GM18951 (cell line): ENCODE data around the gene SLC6A8.
"Not testable (repeated sequence)": the region's sequence is repeated elsewhere in the genome, so short reads cannot be mapped to it uniquely, and the experiment has no call there.

Experiments used
- POLR2A ChIP-seq: IDR thresholded peaks from 4 replicates; pipeline ENCODE4 v1.6.1; 2011; ENCODE audit warnings: mild to moderate bottlenecking; ENCODE audit not compliant: insufficient read length, insufficient read depth; ENCODE audit errors: extremely low read depth
- in situ Hi-C: fragments of 300-500 bp; cut with MboI; formaldehyde crosslinking; loops from one replicate; pipeline ENCODE4 v1.12.0; 2022; ENCODE audit warnings: low sequenced_read_pairs, mixed read lengths, inconsistent platforms; ENCODE audit not compliant: unreplicated experiment

SLC6A8 gene

DNA sequence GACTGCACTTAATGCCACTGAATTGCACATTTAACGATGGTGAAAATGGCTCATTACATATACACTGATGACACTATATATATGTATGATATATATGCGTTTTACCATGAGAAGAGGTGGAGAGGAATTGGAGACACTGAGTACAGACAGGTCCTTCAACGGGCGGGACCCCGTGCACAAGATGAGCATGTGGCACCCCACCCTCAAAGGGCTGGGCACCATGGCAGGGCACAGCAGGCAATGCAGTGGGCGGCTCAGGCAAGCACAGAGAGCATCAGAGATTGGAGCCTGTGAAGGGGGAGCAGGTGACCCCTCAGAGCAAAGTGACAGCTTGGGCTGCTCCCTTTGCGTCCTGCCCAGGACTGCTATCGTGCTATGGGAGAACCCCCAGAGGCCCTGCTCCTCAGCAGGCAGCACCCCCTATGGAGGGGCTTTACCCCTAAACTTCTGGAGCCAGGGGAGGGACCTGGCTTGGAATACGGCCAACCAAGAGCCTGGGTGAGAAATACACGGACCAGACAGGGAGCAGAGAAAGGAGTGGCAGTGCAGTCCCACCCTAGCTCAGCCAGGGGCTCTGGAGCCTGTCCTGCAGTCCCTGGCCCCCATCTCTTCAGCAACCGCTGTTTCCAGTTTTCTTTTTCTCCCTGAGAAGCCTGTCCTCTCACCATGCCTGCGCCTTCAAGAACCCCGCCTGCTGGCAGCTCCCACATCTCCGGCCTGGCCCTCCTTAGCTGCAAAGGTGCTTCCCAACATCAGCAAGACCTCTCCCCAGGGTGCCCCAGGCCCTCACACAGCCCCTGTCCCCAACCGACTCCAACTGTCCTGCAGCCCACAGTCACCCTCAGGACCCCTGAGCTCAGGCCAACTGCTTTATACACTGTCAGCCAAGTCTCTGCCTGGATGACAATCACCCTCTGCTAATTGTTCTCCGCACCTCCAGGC is 10.5 kb downstream of the SLC6A8 start:
- in situ Hi-C loops, result no loop called here
- TF ChIP-seq POLR2A, result no peak

- in situ Hi-C loops, result not testable (repeated sequence)
Measured at GRCh38 chrX:153699210-153699783, 11.6 kb downstream of the SLC6A8 start.

DNA sequence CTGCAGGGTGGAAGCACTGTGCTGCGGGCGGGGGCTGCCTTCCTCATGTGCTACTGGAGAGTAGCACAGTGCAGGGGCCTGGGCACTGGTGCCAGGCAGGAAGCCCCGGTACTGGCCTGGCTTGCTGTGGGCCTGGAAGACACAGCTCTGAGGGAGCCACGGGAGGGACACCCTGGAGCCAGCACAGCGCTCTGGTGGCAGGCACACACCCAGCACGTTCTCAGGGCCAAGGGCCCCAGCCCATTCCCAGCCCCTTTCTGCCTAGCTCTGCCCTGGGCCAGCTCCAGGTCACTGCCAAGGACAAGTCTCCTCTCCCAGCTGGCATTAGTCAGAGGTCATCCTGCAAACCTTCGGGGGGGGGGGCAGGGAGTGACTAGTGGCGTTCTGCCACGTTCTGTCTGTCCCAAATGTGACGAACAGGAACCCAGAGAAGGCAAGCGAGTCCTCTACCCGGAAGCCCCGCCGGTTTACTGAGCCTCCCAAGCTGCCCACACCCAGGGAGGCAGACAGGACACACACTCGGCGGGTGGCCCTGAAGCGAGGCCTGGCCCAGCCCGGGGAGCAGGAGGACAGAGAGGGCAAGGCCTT is 12.2 kb downstream of the SLC6A8 start:
- in situ Hi-C loops, result not testable (repeated sequence)

GRCh38 chrX:153700376-153700945 is 12.7 kb downstream of the SLC6A8 start:
- in situ Hi-C loops, result no loop called here

DNA sequence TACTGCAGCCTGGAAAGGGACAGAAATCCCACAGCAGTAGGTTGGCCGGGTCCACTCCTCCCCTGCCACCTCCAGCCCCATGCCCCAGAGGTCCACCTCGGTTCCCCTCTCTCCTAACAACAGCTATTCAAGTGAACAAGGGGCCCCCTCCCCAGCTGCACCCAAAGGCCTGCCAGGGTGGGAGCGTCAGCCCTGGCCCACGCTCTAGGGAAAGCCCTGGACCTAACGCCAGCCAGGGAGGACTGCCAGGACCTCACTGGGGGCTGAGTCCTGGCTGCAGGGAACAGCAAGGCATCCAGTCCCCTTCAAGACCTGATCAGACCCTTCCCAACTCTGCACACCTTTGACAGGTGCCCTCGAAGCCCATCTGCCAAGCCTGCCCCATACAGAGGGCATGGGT is 13.2 kb downstream of the SLC6A8 start:
- no peak for TF ChIP-seq POLR2A
- in situ Hi-C loops, result no loop called here

More at GRCh38 chrX:153700376-153700945, 12.7 kb downstream of the SLC6A8 start:
- TF ChIP-seq POLR2A, result no peak

DNA sequence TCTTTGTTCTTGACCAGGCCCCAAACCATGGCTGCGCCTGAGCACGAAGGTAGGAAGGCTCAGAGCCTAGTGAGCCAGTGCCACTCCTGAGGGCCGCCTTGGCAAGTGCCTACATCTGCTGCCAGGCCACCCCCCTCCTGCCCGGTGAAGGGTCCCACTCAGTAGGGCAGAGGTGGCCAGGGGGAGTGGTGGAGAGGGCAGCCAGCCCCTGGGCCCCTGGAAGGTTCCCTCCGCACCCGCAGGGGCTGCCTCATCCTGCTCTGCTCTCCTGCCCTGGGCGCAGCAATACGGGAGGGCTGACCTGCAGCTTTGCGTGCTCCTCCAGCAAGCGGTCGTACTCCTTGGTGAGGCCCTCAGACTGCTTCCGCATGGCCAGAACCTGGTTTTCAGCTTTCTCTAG is 14.0 kb downstream of the SLC6A8 start:
- no peak for TF ChIP-seq POLR2A
- in situ Hi-C loops, result no loop called here

DNA sequence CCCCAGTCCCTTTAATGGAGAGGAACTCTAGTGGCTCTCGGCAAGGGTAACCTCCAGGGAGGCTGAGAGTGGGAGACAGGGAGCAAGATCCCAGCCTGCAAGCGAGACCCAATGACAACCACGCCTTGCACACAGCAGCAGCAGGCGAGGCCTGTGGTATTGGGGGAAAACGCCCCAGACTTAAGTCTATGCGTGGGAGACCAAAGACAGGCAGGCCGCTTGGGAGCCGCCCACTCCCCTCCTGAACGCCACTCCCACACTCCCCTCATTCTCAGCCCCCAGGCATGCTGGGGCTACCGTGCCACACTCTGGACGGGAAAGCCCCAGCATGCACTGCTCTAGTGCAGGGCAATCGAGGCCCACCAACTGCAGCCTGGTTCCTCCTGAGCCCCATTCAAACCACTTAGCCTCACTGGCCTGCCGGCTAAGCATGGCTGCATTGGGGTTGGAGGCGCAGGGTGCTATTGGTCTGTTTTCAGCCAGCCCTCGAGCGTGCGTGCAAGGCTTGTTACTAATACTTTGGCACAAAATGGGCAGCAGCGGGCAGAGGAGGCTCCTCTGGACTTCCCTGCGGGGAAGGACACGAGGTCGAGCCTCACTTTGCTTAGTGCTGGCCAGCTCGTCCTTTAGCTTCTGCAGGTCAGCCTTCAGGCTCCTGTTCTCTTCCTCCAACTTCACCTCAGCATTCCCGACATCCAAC is 14.8 kb downstream of the SLC6A8 start:
- in situ Hi-C loops, result no loop called here
- no peak for TF ChIP-seq POLR2A

GRCh38 chrX:153703036-153703370 is 15.3 kb downstream of the SLC6A8 start:
- in situ Hi-C loops, result no loop called here
- TF ChIP-seq POLR2A, result no peak

DNA sequence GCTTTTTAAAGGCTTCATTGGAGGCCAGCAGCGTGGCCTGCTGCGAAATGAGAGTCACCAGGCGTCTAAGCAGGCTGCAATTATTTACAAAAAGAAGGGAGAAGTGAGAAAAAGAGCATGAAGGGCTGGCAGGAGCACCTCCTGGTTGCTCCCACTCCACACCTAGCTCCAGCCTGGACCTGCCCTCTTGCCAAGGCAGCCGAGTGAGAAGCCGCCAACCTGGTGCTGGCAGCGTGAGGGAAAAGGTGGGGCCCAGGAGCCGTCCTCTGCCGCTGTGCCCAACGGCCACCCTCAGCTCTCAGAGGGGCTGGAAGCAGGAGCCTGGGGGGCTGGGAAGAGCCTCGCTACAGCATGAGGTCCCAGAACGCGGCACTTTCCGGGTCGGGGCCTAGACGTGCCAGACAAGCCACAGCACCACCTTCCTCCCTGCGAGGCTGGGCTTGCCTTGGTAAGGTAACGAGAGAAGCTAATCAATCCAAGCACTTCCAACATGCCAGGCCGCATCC is 16.3 kb downstream of the SLC6A8 start:
- in situ Hi-C loops, result no loop called here
- TF ChIP-seq POLR2A, result no peak

DNA sequence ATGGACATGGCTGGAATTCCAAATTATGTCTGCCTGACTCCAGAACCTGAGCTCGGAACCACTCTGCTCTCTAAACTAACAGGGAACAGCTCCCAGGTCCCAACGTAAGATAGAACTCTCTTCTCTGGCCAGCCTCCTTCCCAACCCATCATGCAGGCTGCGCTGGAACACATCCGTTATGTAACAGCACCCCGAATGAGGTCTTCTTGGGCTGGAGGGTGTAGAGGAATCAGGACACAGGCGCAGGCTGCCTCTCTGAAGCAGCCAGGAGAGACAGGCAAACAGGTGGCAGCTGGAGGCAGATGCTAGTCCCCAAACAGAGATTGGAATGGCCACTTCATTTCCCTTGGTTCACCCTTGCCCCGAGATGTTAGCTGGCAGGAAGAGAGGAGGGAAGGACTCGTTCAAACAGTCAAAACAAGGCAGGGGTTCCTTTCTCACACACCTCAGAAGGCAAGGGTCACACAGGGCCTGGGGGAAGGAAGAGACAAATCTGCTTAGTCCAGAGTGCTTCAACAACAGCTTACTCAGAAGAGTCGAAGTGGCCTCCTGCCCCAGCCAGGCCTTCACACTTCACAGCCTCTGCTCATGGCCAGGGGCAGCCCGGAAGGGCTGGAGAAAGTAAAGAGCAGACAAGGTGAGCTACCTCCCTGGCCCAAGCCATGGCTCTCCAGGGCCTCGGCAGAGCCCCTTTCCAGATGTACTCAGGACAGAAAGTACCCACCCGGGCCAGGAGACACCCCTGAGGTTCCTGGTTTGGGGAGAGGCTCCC is 17.1 kb downstream of the SLC6A8 start:
- in situ Hi-C loops, result not testable (repeated sequence)

GRCh38 chrX:153705403-153706060 is 17.8 kb downstream of the SLC6A8 start:
- in situ Hi-C loops, result not testable (repeated sequence)

GRCh38 chrX:153706799-153707198 is 19.1 kb downstream of the SLC6A8 start:
- in situ Hi-C loops, result no loop called here
- no peak for TF ChIP-seq POLR2A
